Smooth muscle cell (in vitro differentiated cells): ENCODE results near the gene VPS4B. TPM values are rescaled to one million over a fixed set of nuclear protein-coding genes. Genes with fewer than 3 reads are reported as not detected.

ENCODE experiments used
- DNase-seq: peaks from one replicate; lab custom pipeline; 2025; ENCODE audit not compliant: unreplicated experiment; lab: John Stamatoyannopoulos, UW
- H2AFZ ChIP-seq: fragments of 200-600 bp; sonication (generic); 2 replicates; pipeline ENCODE4 v1.6.0; 2016; ENCODE audit warnings: antibody characterized with exemption, low read depth, mild to moderate bottlenecking
- H3F3A ChIP-seq: fragments of 200-600 bp; sonication (generic); 2 replicates; pipeline ENCODE4 v1.6.0; 2017; ENCODE audit warnings: antibody characterized with exemption, low read depth
- H3K27ac ChIP-seq: fragments of 200-600 bp; sonication (generic); 2 replicates; pipeline ENCODE4 v1.5.1; 2016; ENCODE audit warnings: low read depth, mild to moderate bottlenecking
- H3K27me3 ChIP-seq: fragments of 200-600 bp; sonication (generic); 2 replicates; pipeline ENCODE4 v1.6.1; 2016; ENCODE audit warnings: low read depth, mild to moderate bottlenecking
- H3K36me3 ChIP-seq: fragments of 200-600 bp; sonication (generic); 2 replicates; pipeline ENCODE4 v1.5.1; 2016; ENCODE audit warnings: low read depth
- H3K4me1 ChIP-seq: fragments of 200-600 bp; sonication (generic); 2 replicates; pipeline ENCODE4 v1.5.1; 2016; ENCODE audit warnings: low read depth
- H3K4me2 ChIP-seq: fragments of 200-600 bp; sonication (generic); 2 replicates; pipeline ENCODE4 v1.6.0; 2016; ENCODE audit warnings: mild to moderate bottlenecking
- H3K4me3 ChIP-seq: fragments of 200-600 bp; sonication (generic); 2 replicates; pipeline ENCODE4 v1.5.1; 2016; ENCODE audit warnings: mild to moderate bottlenecking
- H3K79me2 ChIP-seq: fragments of 200-600 bp; sonication (generic); 2 replicates; pipeline ENCODE4 v1.6.0; 2016; ENCODE audit warnings: low read depth, mild to moderate bottlenecking
- H3K9ac ChIP-seq: fragments of 200-600 bp; sonication (generic); 2 replicates; pipeline ENCODE4 v1.6.0; 2016; ENCODE audit warnings: low read depth
- H3K9me3 ChIP-seq: fragments of 200-600 bp; sonication (generic); replicated peaks from 2 replicates; pipeline ENCODE4 v1.5.1; 2016; ENCODE audit warnings: low read depth
- H4K20me1 ChIP-seq: fragments of 200-600 bp; sonication (generic); 2 replicates; pipeline ENCODE4 v1.6.0; 2016; ENCODE audit warnings: low read depth
- CTCF ChIP-seq: fragments of 200-600 bp; sonication (generic); IDR thresholded peaks from 2 replicates; pipeline ENCODE4 v1.5.1; 2017; ENCODE audit warnings: borderline replicate concordance, mild to moderate bottlenecking, antibody characterized with exemption; ENCODE audit not compliant: insufficient read depth, poor library complexity, severe bottlenecking
- WGBS: methylation state at CpG from one replicate; pipeline ENCODE4 v1.1.7; 2016; ENCODE audit warnings: low lambda C conversion rate; 5-methylcytosine and 5-hydroxymethylcytosine counted together
- polyA plus RNA-seq: library from polyadenylated mRNA; unstranded; fragments of >200 nt; fragmentation: Nextera tagmentation; extraction: Ambion mirVana; gene quantifications from 2 replicates; pipeline ENCODE4 v1.2.1, GENCODE V29; 2016
- total RNA-seq: library from RNA; depleted of rRNA; stranded (reverse); fragments of >200 nt; gene quantifications from 2 replicates; pipeline ENCODE4 v1.2.3, GENCODE V29; 2014

Gene VPS4B
- total and polyA plus RNA-seq, 2 experiments from 2014 or later, result 21.3 to 37.4 TPM

- H2AFZ ChIP-seq, result no peak overlapping the region
- WGBS, result 97% methylated on average over 8 of the region's 8 CpGs
- H3K4me2 ChIP-seq, result no peak overlapping the region
- H3K9ac ChIP-seq, result no peak overlapping the region
- no peaks in the 10 kb centered on the region for H3F3A ChIP-seq
- peaks cover 34% of the 10 kb centered on the region for H3K36me3 ChIP-seq
- H3K27ac ChIP-seq, result no peak overlapping the region
- H3K79me2 ChIP-seq, result peaks cover 5% of the 10 kb centered on the region
- no peaks in the 10 kb centered on the region for H4K20me1 ChIP-seq
- no peaks in the 10 kb centered on the region for H3K27me3 ChIP-seq
- DNase-seq, result no peak
- TF ChIP-seq CTCF, result no peak
- H3K4me1 ChIP-seq, result no peaks in the 10 kb centered on the region
- no peak overlapping the region for H3K4me3 ChIP-seq
- H3K9me3 ChIP-seq, result no peaks in the 10 kb centered on the region
Measured at GRCh38 chr18:63402246-63403162, 19.8 kb downstream of the VPS4B start.

- Histone ChIP-seq H3K36me3 (peaks cover 52% of the 10 kb centered on the region), H3K79me2 (no peaks in the 10 kb centered on the region), H3K27me3 (no peaks in the 10 kb centered on the region), H3K4me2 (no peak overlapping the region), H3F3A (no peaks in the 10 kb centered on the region), H2AFZ (no peak overlapping the region), H3K27ac (no peak overlapping the region), H3K9me3 (no peaks in the 10 kb centered on the region), H3K4me3 (no peak overlapping the region), H3K4me1 (no peaks in the 10 kb centered on the region), H4K20me1 (no peaks in the 10 kb centered on the region), H3K9ac (no peak overlapping the region)
- DNase-seq, result no peak
- TF ChIP-seq CTCF, result no peak
- WGBS, result over 99% methylated on average over 3 of the region's 3 CpGs
Measured at GRCh38 chr18:63399300-63399699, 23.0 kb downstream of the VPS4B start.

GRCh38 chr18:63397349-63397748 lies 24.9 kb downstream of the VPS4B start:
- Histone ChIP-seq H2AFZ (no peak overlapping the region), H3K79me2 (no peaks in the 10 kb centered on the region), H3K9ac (no peak overlapping the region), H3K9me3 (no peaks in the 10 kb centered on the region), H3K36me3 (peaks cover 40% of the 10 kb centered on the region), H4K20me1 (no peaks in the 10 kb centered on the region), H3K4me1 (no peaks in the 10 kb centered on the region), H3F3A (no peaks in the 10 kb centered on the region), H3K27ac (no peak overlapping the region), H3K27me3 (no peaks in the 10 kb centered on the region), H3K4me3 (no peak overlapping the region), H3K4me2 (no peak overlapping the region)
- 100% methylated on average over 1 of the region's 1 CpG for WGBS
- no peak for DNase-seq
- no peak for TF ChIP-seq CTCF

- peaks cover 32% of the 10 kb centered on the region for H3K36me3 ChIP-seq
- DNase-seq, result no peak
Measured at GRCh38 chr18:63395503-63395902, 26.8 kb downstream of the VPS4B start.

More at GRCh38 chr18:63395503-63395902, 26.8 kb downstream of the VPS4B start:
- Histone ChIP-seq H3K4me1 (no peaks in the 10 kb centered on the region), H3K4me3 (no peak overlapping the region), H3K27me3 (no peaks in the 10 kb centered on the region), H3K79me2 (no peaks in the 10 kb centered on the region), H2AFZ (no peak overlapping the region), H3K9me3 (no peaks in the 10 kb centered on the region), H3K9ac (no peak overlapping the region), H3K4me2 (no peak overlapping the region), H4K20me1 (no peaks in the 10 kb centered on the region), H3F3A (no peaks in the 10 kb centered on the region), H3K27ac (no peak overlapping the region)
- TF ChIP-seq CTCF, result no peak
- 98% methylated on average over 1 of the region's 1 CpG for WGBS
